GM21825 (cell line): ENCODE results near the gene NUP62.
A peak's percentile ranks its signal among the peaks of the same experiment; 100 is the strongest.

ENCODE experiments used
- ATAC-seq: cut with Tn5 transposase; IDR thresholded peaks from one replicate; pipeline ENCODE4 v1.9.1; 2021; ENCODE audit warnings: mild to moderate bottlenecking, moderate library complexity; ENCODE audit not compliant: unreplicated experiment

NUP62 gene

GRCh38 chr19:49869484-49870308, 59.6 kb downstream of the NUP62 start:
- peak; percentile 55 for ATAC-seq

- ATAC-seq = peak; percentile 4
Measured at GRCh38 chr19:49869009-49869483, 60.3 kb downstream of the NUP62 start.

- ATAC-seq = peak; percentile 34
Measured at GRCh38 chr19:49866933-49867782, 62.1 kb downstream of the NUP62 start, which contains the start of gene PNKP. Gene PNKP (minus strand): TSS chr19:49867576. CDS start chr19:49867204, 372 bp downstream.

- no peak for ATAC-seq
Measured at GRCh38 chr19:49864890-49865289, 64.4 kb downstream of the NUP62 start.

GRCh38 chr19:49863935-49864320, 65.4 kb downstream of the NUP62 start:
- no peak for ATAC-seq

- ATAC-seq = no peak
Measured at GRCh38 chr19:49863254-49863934, 65.9 kb downstream of the NUP62 start.

- no peak for ATAC-seq
Measured at GRCh38 chr19:49862391-49863253, 66.7 kb downstream of the NUP62 start.

GRCh38 chr19:49861541-49862378, 67.5 kb downstream of the NUP62 start:
- ATAC-seq = no peak

- ATAC-seq = no peak
Measured at GRCh38 chr19:49861107-49861506, 68.2 kb downstream of the NUP62 start.

- ATAC-seq = no peak
Measured at GRCh38 chr19:49860336-49861102, 68.8 kb downstream of the NUP62 start.

GRCh38 chr19:49859682-49860335, 69.5 kb downstream of the NUP62 start:
- ATAC-seq = no peak

GRCh38 chr19:49858088-49858985, 71.0 kb downstream of the NUP62 start:
- ATAC-seq = no peak

- no peak for ATAC-seq
Measured at GRCh38 chr19:49857838-49858087, 71.5 kb downstream of the NUP62 start.

- ATAC-seq = no peak
Measured at GRCh38 chr19:49857061-49857837, 72.1 kb downstream of the NUP62 start.
